Right lobe of liver (tissue), 6 donors: ENCODE measurements around the gene PMEPA1. TPM values are rescaled to one million over a fixed set of nuclear protein-coding genes. Genes with fewer than 3 reads are reported as not detected.

Source experiments
- ATAC-seq, 4 donors: fragments of 200-7000 bp; cut with Tn5 transposase; one replicate each; pipeline ENCODE4 v1.9.1; 2020; ENCODE audit warnings: mild to moderate bottlenecking in 4 of 4, moderate library complexity in 4 of 4
- DNase-seq, 3 donors: peaks; one replicate each; pipeline ENCODE4 v3.0.0-alpha.2; 2020
- H3K27ac ChIP-seq, 3 donors: fragments of 200-600 bp; one replicate each; pipeline ENCODE4 v1.8.0; 2022
- H3K27me3 ChIP-seq, 2 donors: fragments of 200-600 bp; one replicate each; pipeline ENCODE4 v1.8.0; 2022
- H3K36me3 ChIP-seq, 4 donors: fragments of 200-600 bp; sonication (generic) in 1 of 4; one replicate each; pipeline versions ENCODE4 v1.5.1 to v1.8.0; 2017 to 2022; ENCODE audit warnings: control low read depth in 1 of 4
- H3K4me1 ChIP-seq, 4 donors: fragments of 200-600 bp; sonication (generic) in 1 of 4; one replicate each; pipeline versions ENCODE4 v1.5.1 to v1.8.0; 2017 to 2022; ENCODE audit warnings: control low read depth in 1 of 4
- H3K4me3 ChIP-seq, 3 donors: fragments of 200-600 bp; one replicate each; pipeline ENCODE4 v1.8.0; 2022
- H3K9me3 ChIP-seq, 4 donors: fragments of 200-600 bp; sonication (generic) in 1 of 4; one replicate each; pipeline versions ENCODE4 v1.5.1 to v1.8.0; 2017 to 2022; ENCODE audit warnings: control low read depth in 1 of 4
- CTCF ChIP-seq, 4 donors: fragments of 200-600 bp in 3 of 4; fragments of 450-650 bp in 1 of 4; IDR thresholded peaks; one replicate each; pipeline versions ENCODE4 v1.5.1 to v1.8.0; 2016 to 2022; ENCODE audit warnings: antibody characterized with exemption in 4 of 4, mild to moderate bottlenecking in 2 of 4
- POLR2A ChIP-seq: fragments of 450-650 bp; IDR thresholded peaks from one replicate; pipeline ENCODE4 v1.6.1; 2017; ENCODE audit warnings: antibody characterized with exemption, mild to moderate bottlenecking
- WGBS: methylation state at CpG from one replicate; pipeline ENCODE4 v1.1.6; 2018; ENCODE audit warnings: low coverage, low lambda C conversion rate; ENCODE audit not compliant: insufficient coverage; ENCODE audit errors: missing lambda C conversion rate; 5-methylcytosine and 5-hydroxymethylcytosine counted together
- intact Hi-C, 2 donors: fragments of 100-400 bp; cut with DNase I; formaldehyde crosslinking; loops; one replicate each; pipeline versions ENCODE4 v1.11.2 to v1.14.1; 2022
- total RNA-seq, 6 experiments: library from RNA; depleted of rRNA in 2 of 6; stranded (reverse); fragments of >200 nt in 2 of 6; fragmentation: NEBNext Ultra II Directional in 3 of 6; extraction: Animal tissue kit (Norgen Biotek cat#: 25700) in 3 of 6; gene quantifications; one replicate each; pipeline versions ENCODE4 v1.1.0 to v1.2.4, GENCODE V29; 2016 to 2023
- donor health status: DM: no; HTN: yes; CAD: no.
- donor health status: DM: no; HTN: no; CAD: no.
- donor health status: DM: no; HTN: no; CAD: no.
- donor health status: DM: no; HTN: yes; CAD: no.
- donor health status: DM: no; HTN: yes; CAD: no.

The PMEPA1 gene
- total RNA-seq, 6 experiments from 2014 or later = 0.50 to 2.3 (median 1.4) TPM

GRCh38 chr20:57653546-57653900, 56.3 kb downstream of the PMEPA1 start:
- 55% methylated on average over 4 of the region's 8 CpGs for WGBS

DNA sequence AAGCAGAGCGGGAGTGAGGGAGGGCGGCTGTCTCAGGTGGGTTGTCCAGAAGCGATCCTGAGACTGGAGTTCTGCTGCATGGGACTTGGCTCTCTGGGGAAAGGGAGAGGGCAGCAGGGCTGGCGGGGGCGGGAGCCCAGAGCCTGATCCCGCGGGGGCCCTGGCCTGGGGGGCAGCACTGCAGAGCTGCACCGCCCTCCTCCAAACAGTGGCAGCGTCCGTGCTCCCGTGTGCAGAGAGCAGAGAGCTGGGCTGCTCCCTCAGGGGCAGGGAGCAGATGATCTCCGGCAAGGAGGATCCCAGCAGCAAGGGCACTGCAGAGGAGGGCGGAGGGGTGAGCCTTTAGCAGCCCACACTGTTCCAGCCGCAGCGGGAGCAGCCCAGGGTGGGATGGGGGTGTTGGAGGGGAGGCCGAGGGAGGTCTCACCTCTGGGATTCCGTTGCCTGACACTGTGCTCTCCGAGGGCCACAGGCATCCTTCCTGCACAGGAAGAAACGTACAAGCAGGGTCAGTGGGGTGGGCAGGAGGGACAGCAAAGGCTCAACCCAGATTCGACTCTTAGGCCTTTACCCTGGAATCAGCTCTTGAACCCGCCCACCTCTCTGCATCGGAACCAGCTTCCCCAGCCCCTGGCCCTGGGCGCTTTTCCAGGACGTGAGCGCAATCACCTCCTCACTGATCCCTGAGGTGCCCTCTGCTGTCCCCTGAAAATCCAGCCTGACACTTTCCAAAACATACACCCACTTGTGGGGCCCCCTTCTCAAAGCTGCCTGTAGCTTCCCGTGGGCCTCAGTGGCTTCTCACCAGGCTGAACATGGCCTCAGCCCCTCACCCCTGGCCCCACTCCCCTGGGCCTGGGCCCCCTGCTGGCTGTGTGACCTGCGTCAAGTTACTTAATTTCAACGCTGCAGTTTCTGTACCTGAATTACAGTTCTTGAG, 56.9 kb downstream of the PMEPA1 start:
- DNase-seq (peak in 2 of 3 donors; percentile 15 to 44), ATAC-seq (no peak)
- no peaks in the 10 kb centered on the region for H3K4me1 ChIP-seq
- no peaks in the 10 kb centered on the region for H3K9me3 ChIP-seq
- 54% methylated on average over 3 of the region's 28 CpGs for WGBS
- H3K27ac ChIP-seq = no peak overlapping the region
- H3K36me3 ChIP-seq = no peaks in the 10 kb centered on the region
- intact Hi-C loops = loop anchor here in 1 of 2 donors (10.0 kb wide), 1 partner anchor 442 kb away; no protein-coding TSS in a partner anchor
- TF ChIP-seq POLR2A (no peak), CTCF (IDR thresholded peaks at IDR 0.05) (no peak)
- H3K4me3 ChIP-seq = no peak overlapping the region
- H3K27me3 ChIP-seq = no peaks in the 10 kb centered on the region

More at GRCh38 chr20:57653546-57653900, 56.3 kb downstream of the PMEPA1 start:
- H3K36me3 ChIP-seq = no peaks in the 10 kb centered on the region
- H3K27ac ChIP-seq = no peak overlapping the region
- H3K4me1 ChIP-seq = no peaks in the 10 kb centered on the region
- no peaks in the 10 kb centered on the region for H3K9me3 ChIP-seq
- intact Hi-C loops = loop anchor here in 1 of 2 donors (10.0 kb wide), 1 partner anchor 441 kb away; no protein-coding TSS in a partner anchor
- DNase-seq = peak in 2 of 3 donors; percentile 12 to 33
- no peak overlapping the region for H3K4me3 ChIP-seq
- no peaks in the 10 kb centered on the region for H3K27me3 ChIP-seq
- TF ChIP-seq POLR2A (no peak), CTCF (IDR thresholded peaks at IDR 0.05) (no peak)
- ATAC-seq = no peak

DNA sequence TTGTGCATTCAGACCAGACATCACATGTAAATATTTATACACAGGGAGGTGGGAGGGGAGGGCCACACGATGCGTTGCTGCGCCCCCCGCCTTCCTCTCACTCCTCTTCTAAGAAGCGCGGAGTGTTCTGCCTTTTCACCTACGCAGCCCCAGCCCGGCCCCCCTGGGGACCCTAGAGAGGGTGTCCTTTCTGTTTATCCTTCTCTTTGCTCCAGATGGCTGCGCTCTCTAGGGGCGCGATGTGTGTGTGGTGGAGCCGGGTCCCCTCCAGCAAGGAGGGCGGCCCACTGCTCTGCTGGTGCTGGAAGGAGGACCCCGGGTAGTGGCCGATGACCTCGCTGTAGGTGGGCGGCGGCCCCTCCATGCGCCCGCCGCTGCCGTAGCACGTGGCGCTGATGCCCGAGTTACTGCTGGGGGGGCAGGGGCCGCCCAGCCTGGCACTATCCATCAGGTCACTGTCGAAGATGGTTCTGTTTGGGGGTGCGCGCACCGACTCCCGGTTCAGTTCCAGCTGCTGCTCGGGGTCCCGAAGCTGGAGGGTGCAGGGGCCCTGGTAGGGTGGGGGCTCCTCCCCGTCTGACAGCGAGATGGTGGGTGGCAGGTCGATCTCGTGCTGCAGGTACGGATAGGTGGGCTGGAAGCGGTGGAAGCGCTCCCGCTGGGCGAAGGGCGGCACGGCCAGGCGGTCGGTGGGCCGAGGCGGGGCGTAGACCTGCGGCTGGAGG, 57.8 kb downstream of the PMEPA1 start:
- no peaks in the 10 kb centered on the region for H3K27me3 ChIP-seq
- no peaks in the 10 kb centered on the region for H3K36me3 ChIP-seq
- no peak overlapping the region for H3K4me3 ChIP-seq
- intact Hi-C loops = loop anchor here in 1 of 2 donors (10.0 kb wide), 1 partner anchor 443 kb away; no protein-coding TSS in a partner anchor
- WGBS = 82% methylated on average over 16 of the region's 50 CpGs
- TF ChIP-seq POLR2A (no peak), CTCF (IDR thresholded peaks at IDR 0.05) (no peak)
- H3K27ac ChIP-seq = no peak overlapping the region
- H3K9me3 ChIP-seq = no peaks in the 10 kb centered on the region
- no peaks in the 10 kb centered on the region for H3K4me1 ChIP-seq
- ATAC-seq = no peak
- DNase-seq = peak; percentile 15 to 53 (median 39)

GRCh38 chr20:57650756-57651483, 58.9 kb downstream of the PMEPA1 start:
- TF ChIP-seq POLR2A (no peak), CTCF (IDR thresholded peaks at IDR 0.05) (no peak)
- Histone ChIP-seq H3K27ac (no peak overlapping the region), H3K27me3 (no peaks in the 10 kb centered on the region), H3K9me3 (no peaks in the 10 kb centered on the region), H3K36me3 (no peaks in the 10 kb centered on the region), H3K4me1 (no peaks in the 10 kb centered on the region), H3K4me3 (no peak overlapping the region)
- ATAC-seq (no peak), DNase-seq (peak in 1 of 3 donors; percentile 36)
- 50% methylated on average over 6 of the region's 23 CpGs for WGBS
- intact Hi-C loops = loop anchor here in 1 of 2 donors (10.0 kb wide), 1 partner anchor 444 kb away; no protein-coding TSS in a partner anchor
